ENCODE data around the gene BDKRB1. TPM values are rescaled to one million over a fixed set of nuclear protein-coding genes. Genes with fewer than 3 reads are reported as not detected.

The BDKRB1 gene
- total and polyA plus RNA-seq, 10 of the 15 experiments (the other 5 are each of a cell fraction or from before 2014, with no cell fraction given), result 0.21 TPM; not detected in 9

DNA sequence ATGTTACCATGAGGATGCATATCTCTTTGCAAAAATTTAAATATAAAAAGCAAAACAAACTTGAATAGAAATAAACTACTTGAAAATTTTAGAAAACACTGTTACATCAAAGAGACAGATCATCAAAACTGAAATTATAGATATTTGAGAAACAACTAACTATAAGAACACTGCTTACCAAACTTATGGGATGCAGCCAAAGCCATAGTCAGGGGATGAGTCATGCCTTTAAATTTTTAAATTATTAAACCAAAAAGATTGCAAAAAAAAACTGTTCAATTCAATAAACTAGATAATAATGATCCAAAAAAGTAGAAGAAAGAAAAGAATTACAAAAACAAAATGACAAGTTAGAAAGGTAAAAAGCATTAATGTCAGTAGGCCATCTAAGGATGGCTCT lies 43.9 kb upstream of the BDKRB1 start (continued):
- TF ChIP-seq, protein P1, sequence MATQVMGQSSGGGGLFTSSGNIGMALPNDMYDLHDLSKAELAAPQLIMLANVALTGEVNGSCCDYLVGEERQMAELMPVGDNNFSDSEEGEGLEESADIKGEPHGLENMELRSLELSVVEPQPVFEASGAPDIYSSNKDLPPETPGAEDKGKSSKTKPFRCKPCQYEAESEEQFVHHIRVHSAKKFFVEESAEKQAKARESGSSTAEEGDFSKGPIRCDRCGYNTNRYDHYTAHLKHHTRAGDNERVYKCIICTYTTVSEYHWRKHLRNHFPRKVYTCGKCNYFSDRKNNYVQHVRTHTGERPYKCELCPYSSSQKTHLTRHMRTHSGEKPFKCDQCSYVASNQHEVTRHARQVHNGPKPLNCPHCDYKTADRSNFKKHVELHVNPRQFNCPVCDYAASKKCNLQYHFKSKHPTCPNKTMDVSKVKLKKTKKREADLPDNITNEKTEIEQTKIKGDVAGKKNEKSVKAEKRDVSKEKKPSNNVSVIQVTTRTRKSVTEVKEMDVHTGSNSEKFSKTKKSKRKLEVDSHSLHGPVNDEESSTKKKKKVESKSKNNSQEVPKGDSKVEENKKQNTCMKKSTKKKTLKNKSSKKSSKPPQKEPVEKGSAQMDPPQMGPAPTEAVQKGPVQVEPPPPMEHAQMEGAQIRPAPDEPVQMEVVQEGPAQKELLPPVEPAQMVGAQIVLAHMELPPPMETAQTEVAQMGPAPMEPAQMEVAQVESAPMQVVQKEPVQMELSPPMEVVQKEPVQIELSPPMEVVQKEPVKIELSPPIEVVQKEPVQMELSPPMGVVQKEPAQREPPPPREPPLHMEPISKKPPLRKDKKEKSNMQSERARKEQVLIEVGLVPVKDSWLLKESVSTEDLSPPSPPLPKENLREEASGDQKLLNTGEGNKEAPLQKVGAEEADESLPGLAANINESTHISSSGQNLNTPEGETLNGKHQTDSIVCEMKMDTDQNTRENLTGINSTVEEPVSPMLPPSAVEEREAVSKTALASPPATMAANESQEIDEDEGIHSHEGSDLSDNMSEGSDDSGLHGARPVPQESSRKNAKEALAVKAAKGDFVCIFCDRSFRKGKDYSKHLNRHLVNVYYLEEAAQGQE (IDR thresholded peaks at IDR 0.05; ENCODE audit: low read depth, low read length), result no peak
- TF ChIP-seq IRF3 (IDR thresholded peaks at IDR 0.05), result no peak
- TF ChIP-seq RFX5 (IDR thresholded peaks at IDR 0.05; ENCODE audit: low read depth, low read length), result no peak
- TF ChIP-seq SIN3A (IDR thresholded peaks at IDR 0.05; ENCODE audit: low read depth, low read length), result no peak
- TF ChIP-seq POLR2AphosphoS2 (IDR thresholded peaks at IDR 0.05; ENCODE audit: low read depth, low read length), result no peak
- TF ChIP-seq KLF5 (IDR thresholded peaks at IDR 0.05; ENCODE audit: partially characterized antibody), result no peak
- no peak for TF ChIP-seq ZZZ3 (IDR thresholded peaks at IDR 0.05; ENCODE audit: control insufficient read depth, insufficient read length, low read depth)
- TF ChIP-seq PML (IDR thresholded peaks at IDR 0.05; ENCODE audit: low read length), result no peak
- TF ChIP-seq ZNF592 (IDR thresholded peaks at IDR 0.05), result no peak
- TF ChIP-seq STAT1 (conservative IDR thresholded peaks at IDR 0.05), result no peak
